Measurements from ENCODE around the gene PAX7.

The PAX7 gene

DNA sequence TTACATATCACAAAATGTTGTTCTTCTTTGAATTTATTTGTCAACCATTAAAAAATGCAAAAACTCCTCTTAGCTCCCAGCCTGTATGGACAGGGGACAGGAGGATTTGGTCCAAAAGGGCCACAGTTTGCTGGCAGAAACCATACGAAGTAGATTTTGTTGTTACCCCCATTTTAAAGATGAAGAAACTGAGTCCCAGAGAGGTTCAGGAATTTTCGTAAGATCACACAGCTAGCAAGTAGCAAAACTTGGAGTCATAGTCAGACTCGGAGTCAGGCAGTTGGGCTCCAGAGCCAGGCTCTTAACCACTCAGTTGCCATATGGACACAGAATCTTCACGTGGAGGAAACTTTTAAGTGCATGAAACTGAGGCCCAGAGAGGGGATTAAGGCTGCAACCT lies 137.4 kb downstream of the PAX7 start:
- DNase-seq, result no peak

DNA sequence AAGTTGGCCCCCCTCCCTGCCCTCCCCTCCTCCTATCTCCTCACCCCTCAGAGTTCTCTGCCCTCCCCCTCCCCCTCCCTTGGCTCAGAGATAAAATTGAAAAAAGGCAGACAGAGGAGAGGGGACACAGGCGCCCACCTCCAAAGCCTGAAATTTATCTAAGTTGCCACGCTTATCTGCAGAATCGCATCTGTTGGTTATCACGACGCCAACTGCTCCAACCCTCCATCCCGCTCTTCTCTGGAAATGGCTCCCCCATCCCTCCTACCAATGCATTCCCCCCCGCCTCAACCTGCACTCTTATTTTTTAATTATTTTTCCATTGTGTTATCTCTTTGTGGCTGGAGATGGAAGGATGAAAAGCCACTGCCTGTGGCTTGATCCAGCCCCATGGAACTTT lies 138.5 kb downstream of the PAX7 start:
- no peak for DNase-seq

DNA sequence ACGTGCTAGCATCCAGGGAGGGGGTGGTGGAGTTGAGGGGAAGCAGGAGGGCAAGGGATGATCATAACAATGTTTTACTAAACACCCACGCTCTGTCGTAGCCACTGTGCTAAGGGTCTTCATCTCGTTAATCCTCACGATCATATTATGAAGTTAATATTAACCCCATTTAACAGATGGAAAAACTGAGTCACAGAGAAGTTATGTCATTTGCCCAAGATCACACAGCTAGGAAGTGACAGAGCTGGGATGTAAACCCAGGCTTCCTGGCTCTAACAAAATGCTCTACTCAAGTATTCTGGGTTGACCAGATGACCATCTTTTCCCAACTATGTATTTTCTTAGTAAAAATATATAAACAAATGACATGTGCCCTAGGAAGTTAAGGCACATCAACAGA lies 140.2 kb downstream of the PAX7 start:
- no peak for DNase-seq

DNA sequence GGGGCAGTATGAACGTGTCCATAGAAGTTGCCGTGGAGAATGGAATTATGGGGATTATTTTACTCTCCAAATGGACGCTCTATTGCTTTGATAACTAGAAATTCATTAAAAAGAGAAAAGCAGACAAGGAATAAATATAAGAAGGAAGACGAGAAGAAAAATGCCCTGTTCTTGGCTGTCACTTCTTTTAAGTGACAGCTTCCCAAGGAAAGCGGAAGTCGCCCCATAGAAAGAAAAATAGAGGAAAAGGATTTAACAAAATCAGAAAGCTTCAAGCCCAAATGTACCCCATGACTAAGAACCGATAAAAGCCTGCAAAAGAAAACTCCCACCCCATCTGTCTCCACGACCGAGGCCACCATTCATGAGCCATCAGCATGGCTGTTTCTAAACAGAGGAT lies 143.1 kb downstream of the PAX7 start:
- DNase-seq, result no peak

DNA sequence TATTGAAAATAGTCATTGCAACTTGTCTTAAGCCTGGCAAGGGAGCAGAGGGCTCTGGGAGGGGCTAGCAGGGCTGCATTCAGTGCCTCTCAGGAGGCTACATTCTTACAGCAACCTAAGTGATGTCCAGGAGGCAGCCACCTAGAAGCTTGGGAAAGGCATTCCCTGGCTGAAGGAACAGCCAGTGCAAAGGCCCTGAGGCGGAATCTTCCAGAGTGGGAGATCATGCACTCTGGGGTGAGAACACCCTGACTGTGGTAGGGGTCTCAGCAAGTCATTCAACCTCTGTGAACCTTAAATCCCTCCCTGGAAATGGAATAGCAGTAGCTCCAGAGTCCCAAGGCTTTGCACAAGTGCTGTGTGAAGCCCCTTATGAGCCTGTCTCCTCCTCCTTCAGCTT lies 144.7 kb downstream of the PAX7 start:
- DNase-seq, result no peak

DNA sequence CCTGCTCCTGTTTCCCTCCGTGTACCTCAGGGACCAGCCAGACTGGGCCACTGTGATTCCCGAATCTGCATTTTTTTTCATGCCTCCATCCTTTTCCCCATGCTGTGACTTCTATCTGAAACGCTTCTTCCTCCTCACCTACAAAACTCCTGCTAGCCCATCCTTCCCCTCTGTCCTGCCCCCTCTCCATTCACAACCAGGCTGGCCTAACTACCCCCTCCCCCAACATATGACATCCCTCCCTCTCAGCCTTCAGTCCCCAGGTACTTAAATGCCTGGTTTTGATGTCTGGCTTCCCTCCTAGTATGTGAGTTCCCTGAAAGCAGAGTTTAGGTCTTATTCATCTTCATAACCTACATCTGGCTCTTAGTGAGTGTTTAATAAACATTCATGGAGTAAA lies 146.1 kb downstream of the PAX7 start:
- no peak for DNase-seq

DNA sequence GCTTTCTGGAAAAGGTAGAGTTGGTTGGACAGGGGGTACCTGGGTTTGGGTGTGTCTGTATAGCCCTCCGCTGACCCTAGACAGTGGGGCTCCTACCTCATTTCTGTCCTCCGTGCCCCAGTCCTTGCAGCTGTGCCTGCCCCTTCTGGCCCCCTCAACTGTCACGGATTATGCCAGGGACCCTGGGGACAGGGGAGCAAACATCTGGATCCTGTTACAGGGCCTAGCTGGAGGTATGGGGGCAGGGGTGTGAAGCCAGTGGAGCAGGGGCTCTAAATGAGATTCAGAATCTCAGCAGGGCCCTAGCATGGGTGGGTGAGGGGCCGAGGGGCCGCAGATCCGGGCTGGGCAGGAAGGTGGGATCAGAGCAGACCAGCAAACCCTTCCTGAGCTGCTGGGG lies 147.8 kb downstream of the PAX7 start:
- DNase-seq, result no peak

DNA sequence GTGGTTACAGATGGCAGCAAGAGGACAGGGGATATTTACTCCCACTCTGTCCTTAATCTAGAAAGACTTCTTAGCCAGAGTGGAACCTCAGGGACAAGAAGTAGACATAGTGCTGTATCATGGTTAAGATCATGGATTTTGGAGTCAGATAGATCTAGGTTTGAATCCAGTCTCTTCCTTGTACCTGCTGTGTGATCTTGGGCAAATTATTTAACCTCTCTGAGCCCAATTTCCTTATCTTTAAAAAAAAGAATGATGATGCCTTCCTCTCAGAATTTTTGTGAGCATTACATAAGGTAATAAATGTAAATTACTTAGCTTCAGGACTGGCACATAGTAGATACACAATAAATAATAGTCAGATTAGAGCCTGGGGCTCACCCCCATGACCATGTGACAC lies 150.4 kb downstream of the PAX7 start:
- DNase-seq, result no peak

DNA sequence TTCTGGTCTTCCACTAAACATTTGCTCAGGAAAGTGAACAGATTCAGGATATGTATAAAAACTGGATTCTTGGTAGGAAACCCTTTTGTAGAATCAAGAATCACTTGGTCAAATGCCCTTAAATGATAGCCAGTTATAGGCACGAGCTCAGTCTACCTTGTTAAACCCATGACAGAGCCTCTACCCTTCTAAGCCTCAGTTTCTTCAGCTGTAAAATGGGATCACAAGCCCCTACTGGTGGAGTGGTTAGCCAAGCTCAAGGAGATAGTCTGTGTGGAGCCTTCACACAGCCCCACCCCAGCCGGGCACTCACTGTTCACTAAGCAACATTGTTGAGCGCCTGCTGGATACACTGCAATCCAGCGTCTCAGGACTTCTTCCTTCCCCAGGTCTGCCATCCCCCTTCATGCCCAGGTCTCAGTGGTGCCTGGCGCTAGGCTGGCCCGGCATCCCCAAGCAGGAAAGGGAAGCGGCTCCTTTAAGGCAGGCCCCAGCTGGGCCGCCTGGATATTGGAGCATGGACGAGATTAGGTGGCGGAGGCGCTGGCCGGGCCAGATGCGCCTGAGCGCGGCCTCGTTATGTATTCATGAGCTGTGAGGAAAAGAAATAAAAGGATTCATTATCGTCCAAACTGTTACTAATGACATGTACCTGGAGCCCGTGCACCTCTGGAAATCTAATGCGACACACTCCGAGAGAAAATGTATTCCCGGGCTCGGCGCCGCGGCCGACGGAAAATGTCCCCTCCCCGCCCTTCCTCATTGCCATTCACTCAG lies 153.2 kb downstream of the PAX7 start:
- DNase-seq, result no peak

DNA sequence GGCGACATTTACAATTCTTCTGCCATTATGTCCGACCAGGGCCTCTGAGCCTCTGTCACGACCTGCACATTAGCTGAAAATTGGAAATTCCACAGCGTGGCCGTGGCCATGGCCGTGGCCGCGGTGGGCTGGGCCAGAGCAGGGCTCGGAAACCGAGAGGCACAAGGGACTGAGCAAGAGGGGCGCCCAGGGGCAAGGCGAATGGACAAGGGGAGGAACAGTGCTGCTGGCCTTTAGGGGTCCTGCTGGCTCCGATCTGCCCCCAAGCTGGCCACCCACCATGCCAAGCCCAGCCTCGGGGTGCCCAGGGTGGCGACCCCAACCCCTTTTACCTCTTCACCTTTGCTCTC lies 153.8 kb downstream of the PAX7 start:
- no peak for DNase-seq

DNA sequence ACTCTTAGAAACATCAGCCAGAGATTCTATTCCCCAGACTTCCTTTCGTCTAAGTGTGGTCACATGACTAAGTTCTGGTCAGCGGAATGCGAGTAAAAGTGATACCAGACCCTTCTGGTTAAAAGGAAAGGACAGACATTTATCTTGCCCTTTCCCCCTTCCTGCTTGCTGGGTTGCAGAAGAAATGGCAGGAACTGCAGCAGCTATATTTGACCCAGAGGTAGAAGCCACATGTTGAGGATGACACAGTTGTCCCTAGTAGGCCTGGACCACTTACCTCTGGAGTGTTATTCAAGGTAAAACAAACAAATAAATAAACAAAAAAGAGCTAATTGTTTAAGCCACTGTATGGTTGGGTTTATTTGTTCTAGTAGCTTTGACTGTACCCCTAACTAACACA lies 155.5 kb downstream of the PAX7 start:
- DNase-seq, result no peak

DNA sequence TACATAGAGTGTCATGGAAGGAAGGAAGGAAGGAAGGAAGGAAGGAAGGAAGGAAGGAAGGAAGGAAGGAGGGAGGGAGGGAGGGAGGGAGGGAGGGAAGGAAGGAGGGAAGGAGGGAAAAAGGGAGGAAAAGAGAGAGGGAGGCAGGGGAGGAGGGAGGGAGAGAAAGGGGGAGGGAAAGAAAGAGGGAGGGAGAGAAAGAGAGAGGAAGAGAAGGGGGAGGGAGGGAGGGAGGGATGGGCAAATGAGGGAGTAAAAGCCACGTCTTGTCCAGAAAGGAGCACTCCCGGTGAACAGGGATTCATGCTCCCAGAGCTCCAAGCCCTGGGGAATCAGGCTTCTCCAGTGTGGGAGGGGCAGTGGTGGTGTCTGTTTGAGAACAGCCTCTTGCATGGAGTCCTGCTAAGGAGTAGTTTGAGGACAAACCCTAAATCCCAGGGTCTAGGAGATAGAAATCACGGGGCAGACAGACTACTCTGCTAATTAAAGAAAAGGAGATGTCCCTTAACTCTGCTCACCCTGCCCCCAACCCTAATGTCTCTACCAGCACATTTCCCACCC lies 157.3 kb downstream of the PAX7 start:
- no peak for DNase-seq

DNA sequence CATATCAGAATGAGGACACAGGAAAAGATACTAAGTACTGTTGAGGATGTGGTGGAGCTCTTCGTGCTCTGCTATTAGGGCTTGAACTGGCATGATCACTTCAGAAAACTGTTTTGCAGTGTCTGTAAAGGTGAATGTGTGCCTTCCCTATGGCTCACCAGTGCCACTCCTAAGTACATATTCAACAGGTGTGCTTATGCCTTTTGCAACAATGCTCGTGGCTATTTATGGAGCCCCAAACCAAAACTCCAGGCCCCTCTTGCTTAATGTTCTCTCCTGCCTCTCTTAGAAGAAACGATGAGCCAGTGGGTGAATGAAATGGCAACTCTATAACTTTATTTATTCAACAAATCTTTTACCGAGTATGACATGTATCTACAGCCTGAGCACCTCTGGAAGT lies 158.6 kb downstream of the PAX7 start:
- no peak for DNase-seq

DNA sequence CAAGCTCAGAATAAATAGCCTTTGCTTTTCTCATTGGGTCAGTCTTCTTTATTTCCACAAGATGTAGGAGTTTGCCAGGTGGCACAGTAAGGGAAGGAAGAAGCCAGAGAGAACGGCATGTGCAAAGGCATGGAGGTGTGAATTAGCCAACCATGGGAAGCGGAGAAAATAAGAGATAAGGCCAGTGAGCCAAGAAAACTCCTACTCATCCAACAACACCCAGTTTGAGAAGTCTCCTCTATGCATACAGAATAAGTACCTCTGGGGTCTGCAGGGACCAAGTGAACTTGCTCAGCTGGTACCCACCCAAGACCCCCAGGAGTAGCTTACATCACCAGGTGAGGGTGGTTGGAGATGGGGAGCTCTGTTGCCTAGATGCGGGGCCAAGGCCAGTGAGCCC lies 162.1 kb downstream of the PAX7 start:
- DNase-seq, result no peak

DNA sequence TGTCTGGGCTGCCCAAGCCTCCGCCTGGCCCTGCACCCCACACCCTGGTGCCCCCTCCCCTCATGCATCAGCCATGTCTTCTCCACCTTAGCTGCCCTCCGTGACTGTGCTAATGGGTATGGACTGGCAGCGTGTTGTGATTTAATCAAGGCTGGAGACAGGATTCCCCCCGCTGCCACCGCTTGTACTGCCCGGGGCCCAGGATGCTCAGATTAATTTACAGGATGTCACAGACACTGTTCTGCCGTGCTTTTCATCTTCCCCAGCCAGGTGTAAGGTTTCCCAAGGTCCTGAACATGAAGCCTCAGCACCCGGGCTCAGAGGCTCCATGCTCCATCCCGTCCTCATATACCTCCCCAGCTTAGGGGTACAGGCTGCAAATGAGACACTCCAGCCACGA lies 162.5 kb downstream of the PAX7 start:
- DNase-seq, result no peak

DNA sequence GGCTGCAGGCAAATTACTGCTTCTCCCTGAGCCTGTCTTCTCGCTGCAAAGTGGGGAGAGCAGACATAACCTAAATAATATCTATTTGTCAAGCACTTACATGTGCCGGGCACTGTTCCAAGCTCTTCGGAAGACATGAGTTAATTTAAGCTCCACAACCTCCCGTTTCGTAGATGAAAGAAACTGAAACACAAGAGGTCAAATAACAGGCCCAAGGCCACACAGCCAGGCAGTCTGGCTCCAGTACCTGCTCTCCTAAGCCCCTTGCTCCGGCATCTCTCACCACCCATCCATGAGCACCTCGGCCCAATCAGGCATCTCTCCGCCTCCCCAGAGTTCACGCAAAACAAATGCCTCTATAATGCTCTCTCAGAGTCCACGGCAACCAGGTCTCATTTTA lies 163.4 kb downstream of the PAX7 start:
- DNase-seq, result no peak

DNA sequence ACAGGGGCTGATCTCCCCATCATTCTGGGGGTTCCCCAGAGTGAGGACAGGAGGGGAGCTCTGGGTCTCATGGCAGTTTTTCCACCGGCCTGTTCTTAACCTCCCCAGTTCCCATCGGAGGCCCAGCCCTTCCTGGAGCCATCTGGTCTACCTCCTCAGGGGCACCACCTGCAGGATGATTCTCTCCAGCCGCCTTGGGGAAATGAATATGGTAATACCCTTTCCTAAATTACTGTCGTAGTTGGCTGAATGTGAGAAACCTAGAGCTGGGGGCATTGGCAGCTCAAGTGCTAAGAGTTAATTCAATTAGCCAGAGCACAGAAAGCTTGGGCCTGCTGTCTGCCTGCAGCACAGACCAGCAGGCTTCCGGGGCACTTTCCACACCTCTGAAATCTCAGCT lies 163.9 kb downstream of the PAX7 start:
- DNase-seq, result no peak

DNA sequence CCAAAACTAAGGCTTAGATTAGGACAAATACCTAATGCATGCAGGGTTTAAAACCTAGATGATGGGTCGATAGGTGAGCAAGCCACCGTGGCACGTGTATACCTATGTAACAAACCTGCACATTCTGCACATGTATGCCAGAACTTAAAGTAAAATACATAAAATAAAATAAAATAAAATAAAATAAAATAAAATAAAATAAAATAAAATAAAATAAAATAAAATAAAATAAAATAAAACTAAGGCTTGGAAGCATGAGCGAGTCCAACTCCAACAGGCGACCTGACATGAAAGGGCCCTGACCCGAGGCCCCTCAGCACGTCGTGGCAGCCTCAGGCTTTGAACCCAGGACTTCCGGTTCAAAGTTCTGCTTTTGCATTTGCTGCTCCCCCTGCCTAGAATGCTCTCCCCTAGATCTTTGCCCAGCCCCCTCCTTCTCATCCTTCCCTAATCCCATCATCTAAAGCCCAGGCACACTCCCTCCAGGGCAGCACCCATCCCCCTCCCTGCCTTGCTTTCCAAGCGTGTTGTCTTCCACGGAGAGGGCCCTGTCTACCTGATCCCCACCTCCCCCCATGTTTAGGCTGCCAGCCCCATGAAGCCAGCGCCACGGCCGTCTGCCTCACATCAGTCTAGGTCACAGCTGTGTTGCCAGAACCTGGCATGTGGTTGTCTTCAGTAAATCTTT lies 164.5 kb downstream of the PAX7 start:
- DNase-seq, result no peak

DNA sequence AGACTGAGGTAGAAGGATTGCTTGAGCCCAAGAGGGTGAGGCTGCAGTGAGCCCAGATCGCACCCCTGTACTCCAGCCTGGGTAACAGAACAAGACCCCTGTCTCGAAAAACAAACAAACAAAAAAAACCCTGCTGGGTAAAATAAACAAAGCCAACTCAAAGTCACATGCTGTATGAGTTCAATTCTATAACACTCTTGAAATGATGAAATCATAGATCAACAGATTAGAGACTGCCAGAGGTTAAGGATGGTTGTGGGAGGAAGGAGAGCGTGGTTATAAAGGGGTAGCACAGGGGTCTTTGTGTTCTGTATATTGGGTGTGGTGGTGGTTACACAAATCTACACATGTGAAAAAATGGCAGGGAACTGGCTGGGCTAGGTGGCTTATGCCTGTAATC lies 166.3 kb downstream of the PAX7 start:
- no peak for DNase-seq

All from activated CD4-positive, alpha-beta T cell treated with anti-CD3 and anti-CD28 coated beads, Interleukin-2, Interleukin-6, amounts not matched to agents 100 ng/mL and 50 ng/mL, durations not matched to agents 16 hours and 8 hours (primary cell).